Mesendoderm (in vitro differentiated cells): ENCODE data around the gene HRG.

Experiments used
- DNase-seq: peaks from one replicate; pipeline ENCODE4 v3.0.0; 2013
- H2AK5ac ChIP-seq: 2 replicates; pipeline ENCODE4 v1.6.1; 2013; ENCODE audit warnings: low read length, inconsistent platforms
- H2BK120ac ChIP-seq: 2 replicates; pipeline ENCODE4 v1.6.1; 2013; ENCODE audit warnings: low read depth, mild to moderate bottlenecking, low read length, moderate library complexity, mixed read lengths
- H2BK15ac ChIP-seq: replicated peaks from 2 replicates; pipeline ENCODE4 v1.6.1; 2013; ENCODE audit warnings: low read depth, mild to moderate bottlenecking, moderate library complexity
- H2BK5ac ChIP-seq: 2 replicates; pipeline ENCODE4 v1.6.1; 2013; ENCODE audit warnings: low read length, inconsistent platforms
- H3K18ac ChIP-seq: 2 replicates; pipeline ENCODE4 v1.6.1; 2013; ENCODE audit warnings: mild to moderate bottlenecking, low read length, mixed read lengths
- H3K23ac ChIP-seq: one replicate; pipeline ENCODE4 v1.6.1; 2013; ENCODE audit warnings: low read length
- H3K27ac ChIP-seq: 2 replicates; pipeline ENCODE4 v1.5.1; 2013; ENCODE audit warnings: low read depth, mild to moderate bottlenecking, inconsistent platforms, low read length, moderate library complexity
- H3K27me3 ChIP-seq: 2 replicates; pipeline ENCODE4 v1.6.1; 2013; ENCODE audit warnings: low read length, control low read depth, mild to moderate bottlenecking, inconsistent platforms; ENCODE audit not compliant: insufficient read depth, poor library complexity
- H3K36me3 ChIP-seq: 2 replicates; pipeline ENCODE4 v1.6.1; 2013; ENCODE audit warnings: low read length, inconsistent platforms; ENCODE audit not compliant: control insufficient read depth, insufficient read depth
- H3K4ac ChIP-seq: one replicate; pipeline ENCODE4 v1.6.1; 2013; ENCODE audit warnings: low read depth, mild to moderate bottlenecking, low read length, moderate library complexity
- H3K4me1 ChIP-seq: 2 replicates; pipeline ENCODE4 v1.6.1; 2013; ENCODE audit warnings: low read depth, low read length, inconsistent platforms; ENCODE audit not compliant: control insufficient read depth
- H3K4me2 ChIP-seq: 2 replicates; pipeline ENCODE4 v1.6.1; 2013; ENCODE audit warnings: low read length
- H3K4me3 ChIP-seq: 2 replicates; pipeline ENCODE4 v1.5.1; 2013; ENCODE audit warnings: mild to moderate bottlenecking, low read length
- H3K56ac ChIP-seq: one replicate; pipeline ENCODE4 v1.6.1; 2013; ENCODE audit warnings: low read length
- H3K79me1 ChIP-seq: 2 replicates; pipeline ENCODE4 v1.6.1; 2013; ENCODE audit warnings: low read length, inconsistent platforms
- H3K79me2 ChIP-seq: 2 replicates; pipeline ENCODE4 v1.6.1; 2013; ENCODE audit warnings: mild to moderate bottlenecking, low read length; ENCODE audit not compliant: control insufficient read depth, insufficient read depth
- H3K9ac ChIP-seq: 2 replicates; pipeline ENCODE4 v1.6.1; 2013; ENCODE audit warnings: low read length, inconsistent platforms
- H4K5ac ChIP-seq: one replicate; pipeline ENCODE4 v1.6.1; 2013; ENCODE audit warnings: low read length
- H4K8ac ChIP-seq: one replicate; pipeline ENCODE4 v1.6.1; 2013; ENCODE audit warnings: low read depth, mild to moderate bottlenecking, control low read depth, low read length, moderate library complexity
- WGBS: extraction: QIAGEN DNeasy Blood & Tissue Kit; methylation state at CpG from one replicate; pipeline ENCODE4 v1.1.7; 2013; ENCODE audit warnings: low lambda C conversion rate, missing lambda C conversion rate; ENCODE audit not compliant: insufficient coverage; ENCODE audit errors: extremely low coverage; 5-methylcytosine and 5-hydroxymethylcytosine counted together

Gene HRG

GRCh38 chr3:186670155-186670554 is 4.3 kb downstream of the HRG start:
- Histone ChIP-seq H2BK5ac (no peak overlapping the region), H3K36me3 (no peaks in the 10 kb centered on the region), H3K27ac (no peak overlapping the region), H3K4me3 (no peak overlapping the region), H2AK5ac (no peak overlapping the region), H3K27me3 (no peaks in the 10 kb centered on the region), H3K4me2 (no peak overlapping the region), H3K23ac (no peak overlapping the region), H3K79me1 (no peaks in the 10 kb centered on the region), H4K8ac (no peak overlapping the region), H3K56ac (no peak overlapping the region), H3K79me2 (no peaks in the 10 kb centered on the region), H2BK120ac (no peak overlapping the region), H3K4me1 (no peaks in the 10 kb centered on the region), H4K5ac (no peak overlapping the region), H3K9ac (no peak overlapping the region), H2BK15ac (no peak overlapping the region), H3K18ac (no peak overlapping the region), H3K4ac (no peak overlapping the region)
- DNase-seq, result no peak

GRCh38 chr3:186671051-186671450 is 5.2 kb downstream of the HRG start:
- Histone ChIP-seq H3K4ac (no peak overlapping the region), H3K18ac (no peak overlapping the region), H2BK15ac (no peak overlapping the region), H3K27me3 (no peaks in the 10 kb centered on the region), H2BK5ac (no peak overlapping the region), H4K5ac (no peak overlapping the region), H3K27ac (no peak overlapping the region), H3K23ac (no peak overlapping the region), H3K9ac (no peak overlapping the region), H3K4me1 (no peaks in the 10 kb centered on the region), H3K79me2 (no peaks in the 10 kb centered on the region), H2BK120ac (no peak overlapping the region), H3K36me3 (no peaks in the 10 kb centered on the region), H3K56ac (no peak overlapping the region), H4K8ac (no peak overlapping the region), H3K4me3 (no peak overlapping the region), H3K4me2 (no peak overlapping the region), H2AK5ac (no peak overlapping the region), H3K79me1 (no peaks in the 10 kb centered on the region)
- DNase-seq, result no peak
- WGBS, result 80% methylated on average over 1 of the region's 3 CpGs

- H3K27ac ChIP-seq, result no peak overlapping the region
- H2BK5ac ChIP-seq, result no peak overlapping the region
- H3K4me2 ChIP-seq, result no peak overlapping the region
- no peak overlapping the region for H3K56ac ChIP-seq
- no peak overlapping the region for H4K8ac ChIP-seq
- H4K5ac ChIP-seq, result no peak overlapping the region
- no peaks in the 10 kb centered on the region for H3K36me3 ChIP-seq
- H3K9ac ChIP-seq, result no peak overlapping the region
- H2BK120ac ChIP-seq, result no peak overlapping the region
- no peaks in the 10 kb centered on the region for H3K4me1 ChIP-seq
- no peak overlapping the region for H3K4me3 ChIP-seq
- H2AK5ac ChIP-seq, result no peak overlapping the region
- H2BK15ac ChIP-seq, result no peak overlapping the region
- H3K27me3 ChIP-seq, result no peaks in the 10 kb centered on the region
- H3K79me1 ChIP-seq, result no peaks in the 10 kb centered on the region
- no peaks in the 10 kb centered on the region for H3K79me2 ChIP-seq
- no peak overlapping the region for H3K4ac ChIP-seq
- H3K23ac ChIP-seq, result no peak overlapping the region
- H3K18ac ChIP-seq, result no peak overlapping the region
- DNase-seq, result no peak
These were observed 12.8 kb downstream of the HRG start for GRCh38 chr3:186678604-186679003.

GRCh38 chr3:186679151-186679550 is 13.3 kb downstream of the HRG start:
- Histone ChIP-seq H3K79me1 (no peaks in the 10 kb centered on the region), H3K23ac (no peak overlapping the region), H2BK120ac (no peak overlapping the region)

GRCh38 chr3:186680869-186681268 is 15.1 kb downstream of the HRG start:
- no peak overlapping the region for H3K4me2 ChIP-seq
- H2BK15ac ChIP-seq, result no peak overlapping the region
- no peaks in the 10 kb centered on the region for H3K36me3 ChIP-seq
- H2BK5ac ChIP-seq, result no peak overlapping the region
- no peak overlapping the region for H3K23ac ChIP-seq
- H4K5ac ChIP-seq, result no peak overlapping the region
- WGBS, result no CpG with 5 or more reads among the region's 1 CpG
- no peak overlapping the region for H3K56ac ChIP-seq
- H2BK120ac ChIP-seq, result no peak overlapping the region
- DNase-seq, result no peak
- no peaks in the 10 kb centered on the region for H3K79me1 ChIP-seq
- H3K79me2 ChIP-seq, result no peaks in the 10 kb centered on the region
- no peak overlapping the region for H3K9ac ChIP-seq
- no peak overlapping the region for H3K4ac ChIP-seq
- H2AK5ac ChIP-seq, result no peak overlapping the region
- H3K4me1 ChIP-seq, result no peaks in the 10 kb centered on the region
- H3K27me3 ChIP-seq, result no peaks in the 10 kb centered on the region
- H3K4me3 ChIP-seq, result no peak overlapping the region
- H3K27ac ChIP-seq, result no peak overlapping the region
- H3K18ac ChIP-seq, result no peak overlapping the region
- no peak overlapping the region for H4K8ac ChIP-seq

More at GRCh38 chr3:186679151-186679550, 13.3 kb downstream of the HRG start:
- Histone ChIP-seq H3K4ac (no peak overlapping the region), H2BK15ac (no peak overlapping the region), H4K8ac (no peak overlapping the region), H2AK5ac (no peak overlapping the region), H3K4me3 (no peak overlapping the region), H3K18ac (no peak overlapping the region), H3K79me2 (no peaks in the 10 kb centered on the region), H3K4me1 (no peaks in the 10 kb centered on the region), H3K27me3 (no peaks in the 10 kb centered on the region), H3K27ac (no peak overlapping the region), H2BK5ac (no peak overlapping the region), H3K36me3 (no peaks in the 10 kb centered on the region), H4K5ac (no peak overlapping the region), H3K56ac (no peak overlapping the region), H3K9ac (no peak overlapping the region), H3K4me2 (no peak overlapping the region)
- WGBS, result no CpG with 5 or more reads among the region's 1 CpG
- DNase-seq, result no peak

GRCh38 chr3:186682812-186683211 is 17.0 kb downstream of the HRG start:
- WGBS, result no CpG with 5 or more reads among the region's 3 CpGs

More at GRCh38 chr3:186682812-186683211, 17.0 kb downstream of the HRG start:
- no peaks in the 10 kb centered on the region for H3K27me3 ChIP-seq
- no peak overlapping the region for H3K56ac ChIP-seq
- H3K79me2 ChIP-seq, result no peaks in the 10 kb centered on the region
- H3K18ac ChIP-seq, result no peak overlapping the region
- no peak overlapping the region for H3K4me2 ChIP-seq
- H4K5ac ChIP-seq, result no peak overlapping the region
- no peak overlapping the region for H4K8ac ChIP-seq
- no peak overlapping the region for H3K27ac ChIP-seq
- no peak overlapping the region for H2BK5ac ChIP-seq
- no peak overlapping the region for H3K23ac ChIP-seq
- H3K4me1 ChIP-seq, result no peaks in the 10 kb centered on the region
- H3K4me3 ChIP-seq, result no peak overlapping the region
- no peak for DNase-seq
- no peak overlapping the region for H3K9ac ChIP-seq
- H2AK5ac ChIP-seq, result no peak overlapping the region
- H3K36me3 ChIP-seq, result no peaks in the 10 kb centered on the region
- H2BK120ac ChIP-seq, result no peak overlapping the region
- H3K79me1 ChIP-seq, result no peaks in the 10 kb centered on the region
- no peak overlapping the region for H2BK15ac ChIP-seq
- H3K4ac ChIP-seq, result no peak overlapping the region
